B cell (primary cell): ENCODE data around the gene ZNF189. TPM values are rescaled to one million over a fixed set of nuclear protein-coding genes. Genes with fewer than 3 reads are reported as not detected.

Source experiments
- ATAC-seq: fragments of 200-7000 bp; cut with Tn5 transposase; one replicate; pipeline ENCODE4 v1.10.0; 2021; ENCODE audit warnings: low read depth, mild to moderate bottlenecking, moderate number of reproducible peaks, moderate library complexity
- CTCF ChIA-PET: fragments of 350-600 bp; sonication (Branson Sonifier 250); formaldehyde crosslinking; loops from one replicate; lab custom pipeline; 2021; ENCODE audit warnings: antibody characterized with exemption, inconsistent platforms; lab: Charles Lee
- POLR2A ChIA-PET: fragments of 350-600 bp; sonication (Branson Sonifier 250); formaldehyde crosslinking; loops from one replicate; lab custom pipeline; 2021; ENCODE audit warnings: antibody characterized with exemption; lab: Charles Lee
- DNase-seq: peaks from one replicate; pipeline ENCODE4 v3.0.0; 2013
- H2AFZ ChIP-seq: 2 replicates; pipeline ENCODE4 v1.6.1; 2012; ENCODE audit warnings: mild to moderate bottlenecking, low read depth, low read length; ENCODE audit not compliant: insufficient read depth, poor library complexity, severe bottlenecking
- H3K27ac ChIP-seq, 2 donors: 1 replicate in 1 of 2; 2 replicates in 1 of 2; pipeline ENCODE4 v1.5.1; 2012 to 2013; ENCODE audit warnings: low read length in 2 of 2, mild to moderate bottlenecking in 2 of 2, moderate library complexity in 1 of 2
- H3K27me3 ChIP-seq, 4 experiments: fragments of 200-600 bp in 1 of 4; sonication (generic) in 1 of 4; replicated peaks in 1 of 4; 1 replicate in 2 of 4; 2 replicates in 2 of 4; pipeline versions ENCODE4 v1.6.1 to v1.7.0; 2013 to 2016; ENCODE audit warnings: low read length in 3 of 4, mild to moderate bottlenecking in 2 of 4, mixed read lengths in 1 of 4, moderate library complexity in 1 of 4; ENCODE audit not compliant: insufficient read depth in 4 of 4, control insufficient read depth in 3 of 4; ENCODE audit errors: control extremely low read depth in 1 of 4
- H3K36me3 ChIP-seq, 2 experiments: replicated peaks in 1 of 2; 1 replicate in 1 of 2; 2 replicates in 1 of 2; pipeline versions ENCODE4 v1.6.1 to v1.7.1; 2013; ENCODE audit warnings: low read length in 1 of 2; ENCODE audit not compliant: insufficient read depth in 2 of 2, control insufficient read depth in 1 of 2; ENCODE audit errors: control extremely low read depth in 1 of 2, extremely low read depth in 1 of 2
- H3K4me1 ChIP-seq, 2 donors: fragments of 200-600 bp in 1 of 2; sonication (generic) in 1 of 2; 1 replicate in 1 of 2; 2 replicates in 1 of 2; pipeline versions ENCODE4 v1.5.1 to v1.6.1; 2013 to 2017; ENCODE audit warnings: low read length in 2 of 2; ENCODE audit not compliant: control insufficient read depth in 2 of 2, insufficient read depth in 2 of 2
- H3K4me2 ChIP-seq: replicated peaks from 2 replicates; pipeline ENCODE3; 2012; ENCODE audit warnings: mild to moderate bottlenecking, low read depth, low read length; ENCODE audit not compliant: poor library complexity, severe bottlenecking
- H3K4me3 ChIP-seq, 5 experiments: fragments of 200-600 bp in 1 of 5; sonication (generic) in 1 of 5; 1 replicate in 3 of 5; 2 replicates in 2 of 5; pipeline versions ENCODE4 v1.5.1 to v1.7.0; 2011 to 2016; ENCODE audit warnings: low read length in 4 of 5, mild to moderate bottlenecking in 4 of 5, low read depth in 2 of 5, control low read depth in 1 of 5, moderate library complexity in 1 of 5; ENCODE audit not compliant: insufficient read depth in 1 of 5; ENCODE audit errors: control extremely low read depth in 1 of 5, extremely low read depth in 1 of 5
- H3K79me2 ChIP-seq: fragments of 200-600 bp; sonication (generic); one replicate; pipeline ENCODE4 v1.6.0; 2016; ENCODE audit warnings: low read length; ENCODE audit not compliant: control insufficient read depth, insufficient read depth
- H3K9ac ChIP-seq: fragments of 200-600 bp; sonication (generic); 2 replicates; pipeline ENCODE4 v1.6.1; 2017; ENCODE audit warnings: mild to moderate bottlenecking, low read length, moderate library complexity
- H3K9me3 ChIP-seq, 3 donors: one replicate each; pipeline versions ENCODE4 v1.6.1 to v1.7.1; 2013; ENCODE audit warnings: low read length in 2 of 3; ENCODE audit not compliant: control insufficient read depth in 2 of 3, insufficient read depth in 1 of 3; ENCODE audit errors: control extremely low read depth in 1 of 3
- H4K20me1 ChIP-seq: 2 replicates; pipeline ENCODE4 v1.6.0; 2012; ENCODE audit warnings: mild to moderate bottlenecking, low read length; ENCODE audit not compliant: insufficient read depth, control insufficient read depth, poor library complexity, severe bottlenecking
- H3K27ac Mint-ChIP-seq: one replicate; pipeline ENCODE4 v1.8.0; 2021; ENCODE audit warnings: mixed read lengths
- H3K27me3 Mint-ChIP-seq: one replicate; pipeline ENCODE4 v1.8.0; 2021; ENCODE audit warnings: mixed read lengths
- H3K4me1 Mint-ChIP-seq: one replicate; pipeline ENCODE4 v1.8.0; 2021; ENCODE audit warnings: mixed read lengths
- H3K4me3 Mint-ChIP-seq: one replicate; pipeline ENCODE4 v1.8.0; 2021; ENCODE audit warnings: mixed read lengths
- H3K9me3 Mint-ChIP-seq: one replicate; pipeline ENCODE4 v1.8.0; 2022; ENCODE audit warnings: mixed read lengths; ENCODE audit not compliant: insufficient read depth
- EZH2 ChIP-seq: IDR thresholded peaks from 2 replicates; pipeline ENCODE4 v1.6.1; 2012; ENCODE audit warnings: borderline replicate concordance, low read depth, mild to moderate bottlenecking, moderate library complexity, low read length; ENCODE audit not compliant: insufficient read depth, poor library complexity, severe bottlenecking
- WGBS: methylation state at CpG from one replicate; pipeline ENCODE4 v1.1.5; 2013; ENCODE audit warnings: missing lambda C conversion rate; ENCODE audit not compliant: insufficient coverage; 5-methylcytosine and 5-hydroxymethylcytosine counted together
- intact Hi-C: fragments of 100-400 bp; cut with micrococcal nuclease; formaldehyde crosslinking; loops from one replicate; pipeline ENCODE4 v1.10.0; 2022
- polyA plus RNA-seq: library from polyadenylated mRNA; depleted of rRNA; stranded (reverse); fragments of >200 nt; gene quantifications from 2 replicates; pipeline ENCODE4 v1.2.3, GENCODE V29; 2012
- total RNA-seq, 2 donors: library from RNA; stranded (reverse); fragments of 120-200 nt in 1 of 2; gene quantifications; 1 replicate in 1 of 2; 2 replicates in 1 of 2; pipeline versions ENCODE4 v1.2.3 to v1.2.4, GENCODE V29; 2013 to 2022
- TF ChIP-seq, protein P1 (sequence below): fragments of 200-600 bp; IDR thresholded peaks from one replicate; pipeline ENCODE4 v1.8.0; 2022; ENCODE audit warnings: antibody characterized with exemption, mild to moderate bottlenecking

ZNF189 gene
- total and polyA plus RNA-seq, 2 donors (not counting 1 experiment from before 2014, with no cell fraction given) = 4.0 to 25.7 TPM

DNA sequence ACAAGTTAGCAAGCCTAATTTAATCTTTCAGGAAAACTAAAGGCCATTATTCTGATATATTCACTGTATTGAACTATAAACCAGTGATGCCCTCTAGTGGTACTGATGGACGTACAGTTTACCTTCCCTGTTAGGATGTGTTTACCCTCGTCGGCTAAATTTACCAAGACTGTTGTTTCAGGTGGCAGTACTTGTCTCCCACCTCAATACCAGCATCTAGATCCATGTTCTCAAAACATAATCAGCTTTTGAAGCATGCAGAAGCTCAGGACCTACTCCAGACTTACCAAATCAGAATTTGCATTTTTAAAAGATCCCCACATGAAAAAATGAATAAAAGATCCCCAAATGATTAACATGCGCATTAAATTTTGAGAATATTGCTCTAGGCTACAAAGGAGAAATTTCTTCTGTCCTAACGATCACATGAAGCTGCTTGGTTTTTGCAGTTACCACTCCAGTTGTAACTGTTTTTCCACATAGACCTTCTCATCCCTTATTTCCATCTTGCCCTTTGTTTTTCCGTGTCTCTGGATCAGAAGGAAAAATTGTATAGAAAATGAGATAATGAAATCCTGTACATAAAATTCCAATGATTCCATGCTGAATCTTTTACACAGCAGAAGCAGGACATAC is 10.7 kb upstream of the ZNF189 start:
- Mint-ChIP-seq H3K27me3 (no peaks in the 10 kb centered on the region), H3K4me1 (peaks cover 20% of the 10 kb centered on the region), H3K4me3 (no peak overlapping the region), H3K9me3 (peaks cover 11% of the 10 kb centered on the region), H3K27ac (peak overlapping the region; percentile 70)
- H3K9me3 ChIP-seq = peaks cover 0 to 6% (median 0%) of the 10 kb centered on the region in 3 donors
- H3K27me3 ChIP-seq = no peaks in the 10 kb centered on the region
- H3K4me3 ChIP-seq = no peak overlapping the region
- intact Hi-C loops = no loop called here
- peaks cover 3 to 23% of the 10 kb centered on the region in 2 experiments for H3K36me3 ChIP-seq
- H3K9ac ChIP-seq = no peak overlapping the region
- 64% methylated on average over 3 of the region's 6 CpGs for WGBS
- peaks cover 15% of the 10 kb centered on the region for H3K79me2 ChIP-seq
- no peak overlapping the region for H3K4me2 ChIP-seq
- CTCF ChIA-PET = interaction anchor here (2.0 to 2.4 kb wide), 2 partner anchors 10 to 76 kb away, joined by 5 to 10 read pairs; partner anchors contain the start of genes MRPL50 and ZNF189
- DNase-seq (peak; percentile 41), ATAC-seq (no peak)
- no peak overlapping the region for H2AFZ ChIP-seq
- H4K20me1 ChIP-seq = no peaks in the 10 kb centered on the region
- POLR2A ChIA-PET = no interaction called here
- H3K4me1 ChIP-seq = no peaks in the 10 kb centered on the region
- TF ChIP-seq, protein P1, sequence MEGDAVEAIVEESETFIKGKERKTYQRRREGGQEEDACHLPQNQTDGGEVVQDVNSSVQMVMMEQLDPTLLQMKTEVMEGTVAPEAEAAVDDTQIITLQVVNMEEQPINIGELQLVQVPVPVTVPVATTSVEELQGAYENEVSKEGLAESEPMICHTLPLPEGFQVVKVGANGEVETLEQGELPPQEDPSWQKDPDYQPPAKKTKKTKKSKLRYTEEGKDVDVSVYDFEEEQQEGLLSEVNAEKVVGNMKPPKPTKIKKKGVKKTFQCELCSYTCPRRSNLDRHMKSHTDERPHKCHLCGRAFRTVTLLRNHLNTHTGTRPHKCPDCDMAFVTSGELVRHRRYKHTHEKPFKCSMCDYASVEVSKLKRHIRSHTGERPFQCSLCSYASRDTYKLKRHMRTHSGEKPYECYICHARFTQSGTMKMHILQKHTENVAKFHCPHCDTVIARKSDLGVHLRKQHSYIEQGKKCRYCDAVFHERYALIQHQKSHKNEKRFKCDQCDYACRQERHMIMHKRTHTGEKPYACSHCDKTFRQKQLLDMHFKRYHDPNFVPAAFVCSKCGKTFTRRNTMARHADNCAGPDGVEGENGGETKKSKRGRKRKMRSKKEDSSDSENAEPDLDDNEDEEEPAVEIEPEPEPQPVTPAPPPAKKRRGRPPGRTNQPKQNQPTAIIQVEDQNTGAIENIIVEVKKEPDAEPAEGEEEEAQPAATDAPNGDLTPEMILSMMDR = peak; percentile 66
- TF ChIP-seq EZH2 = no peak
- peak overlapping the region in 1 of 2 donors; percentile 20 for H3K27ac ChIP-seq

GRCh38 chr9:101388507-101388993 is 10.1 kb upstream of the ZNF189 start:
- Mint-ChIP-seq H3K27ac (no peak overlapping the region), H3K9me3 (peaks cover 13% of the 10 kb centered on the region), H3K27me3 (no peaks in the 10 kb centered on the region), H3K4me3 (no peak overlapping the region), H3K4me1 (peaks cover 22% of the 10 kb centered on the region)
- no peaks in the 10 kb centered on the region for H4K20me1 ChIP-seq
- H2AFZ ChIP-seq = no peak overlapping the region
- H3K4me2 ChIP-seq = no peak overlapping the region
- CTCF ChIA-PET = interaction anchor here (1.2 to 2.4 kb wide), 3 partner anchors 10 to 77 kb away, joined by 3 to 10 read pairs (median 5); partner anchors contain the start of genes MRPL50 and ZNF189
- H3K79me2 ChIP-seq = peaks cover 19% of the 10 kb centered on the region
- no peak overlapping the region for H3K4me3 ChIP-seq
- H3K9ac ChIP-seq = no peak overlapping the region
- H3K4me1 ChIP-seq = no peaks in the 10 kb centered on the region
- H3K36me3 ChIP-seq = peaks cover 3 to 23% of the 10 kb centered on the region in 2 experiments
- intact Hi-C loops = no loop called here
- no peak for DNase-seq
- WGBS = no CpG with 5 or more reads among the region's 2 CpGs
- H3K27me3 ChIP-seq = no peaks in the 10 kb centered on the region
- peaks cover 0 to 9% (median 0%) of the 10 kb centered on the region in 3 donors for H3K9me3 ChIP-seq
- POLR2A ChIA-PET = no interaction called here
- no peak for ATAC-seq
- TF ChIP-seq, protein P1 = no peak
- no peak for TF ChIP-seq EZH2
- no peak overlapping the region for H3K27ac ChIP-seq
